Measurements from ENCODE around the gene IPO4.

Gene IPO4

DNA sequence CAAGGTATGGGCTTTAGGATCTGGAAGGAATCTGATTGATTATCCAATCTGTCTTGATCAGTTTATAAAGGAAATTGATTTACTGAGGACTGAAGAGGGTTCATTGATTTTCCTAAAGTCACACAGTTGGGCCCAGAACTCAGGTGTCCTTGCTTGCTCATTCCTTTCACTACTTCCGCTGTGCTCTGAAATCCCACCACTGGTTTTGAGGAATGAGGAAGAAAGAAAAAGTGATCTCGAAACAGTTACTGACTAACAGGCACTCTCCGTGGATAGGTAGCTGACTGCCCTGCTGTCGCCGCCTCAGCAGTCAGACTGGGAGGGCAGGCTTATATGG is 58.3 kb downstream of the IPO4 start, which contains the start of gene FITM1:
FITM1 (plus strand) TSS at position 280 of the 337 bp plus-strand sequence. CDS start 905 bp downstream, outside the sequence.
- DNase-seq (ENCODE audit: low spot score): no peak

Data from GM03348 (cell line).